Left lobe of liver (tissue), 2 donors: ENCODE results near the gene PHB1. TPM values are rescaled to one million over a fixed set of nuclear protein-coding genes. Genes with fewer than 3 reads are reported as not detected.
"Not testable (repeated sequence)": the region's sequence is repeated elsewhere in the genome, so short reads cannot be mapped to it uniquely, and the experiment has no call there.

Source experiments
- ATAC-seq: fragments of 200-7000 bp; cut with Tn5 transposase; one replicate; pipeline ENCODE4 v1.9.1; 2020; ENCODE audit warnings: mild to moderate bottlenecking, moderate library complexity
- DNase-seq: peaks from one replicate; pipeline ENCODE4 v3.0.0-alpha.2; 2020; ENCODE audit warnings: low spot score
- total RNA-seq: library from RNA; stranded (reverse); gene quantifications from one replicate; pipeline ENCODE4 v1.2.1, GENCODE V29; 2021
- donor health status: DM: no; HTN: no; CAD: no; lungs with moderate emphysema.
- donor health status: DM: no; HTN: yes; CAD: no.

The PHB1 gene
- total RNA-seq, 1 donor from 2014 or later = 93.5 TPM

DNA sequence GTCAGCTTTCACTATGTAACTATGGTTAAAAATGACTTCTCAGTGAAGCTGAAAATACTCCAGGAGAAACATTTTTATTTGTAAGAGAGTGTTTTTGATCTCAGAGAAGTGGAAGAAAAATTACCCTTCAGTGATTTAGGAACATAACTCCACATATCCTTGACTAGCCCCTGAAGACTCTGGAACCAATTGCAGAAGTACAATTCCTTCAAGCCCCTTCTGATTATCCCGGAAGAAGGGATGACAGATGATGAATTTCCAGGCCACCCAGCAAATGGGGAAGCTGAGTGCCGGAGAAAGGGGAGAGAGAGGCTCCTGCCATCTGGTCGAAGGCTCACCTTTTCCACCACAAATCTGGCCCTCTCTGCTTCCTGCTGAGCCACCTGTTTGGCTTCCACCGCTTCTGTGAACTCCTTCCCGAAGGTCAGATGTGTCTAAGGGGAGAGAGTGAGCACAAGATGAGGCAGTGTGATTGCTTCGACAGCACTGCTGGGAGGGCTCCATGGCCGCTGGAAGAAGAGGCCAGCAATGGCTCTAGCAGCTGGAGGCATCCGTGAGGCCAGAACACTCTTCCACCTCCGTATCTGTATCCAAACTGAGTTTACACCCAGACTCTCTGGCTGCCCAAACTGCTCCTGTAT is 8.1 kb downstream of the PHB1 start:
- ATAC-seq (no peak), DNase-seq (no peak)

DNA sequence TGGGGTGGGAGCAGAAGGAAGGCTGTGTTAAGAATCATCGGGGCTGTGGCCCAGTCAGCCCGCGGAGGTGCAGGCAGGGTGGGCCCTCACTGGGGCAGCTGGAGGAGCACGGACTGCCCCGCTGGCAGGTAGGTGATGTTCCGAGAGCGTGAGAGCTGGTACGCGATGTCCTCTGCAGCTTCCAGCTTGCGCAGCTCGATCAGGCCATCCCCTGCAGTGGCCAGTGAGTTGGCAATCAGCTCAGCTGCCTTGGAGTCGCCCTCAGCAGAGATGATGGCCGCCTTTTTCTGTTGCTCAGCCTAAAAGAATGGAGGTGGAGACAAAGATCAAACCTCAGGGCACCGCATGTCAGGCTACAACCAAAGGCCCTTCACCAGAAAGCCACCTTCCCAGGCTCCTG is 9.8 kb downstream of the PHB1 start:
- ATAC-seq = no peak
- peak; percentile 22 for DNase-seq

DNA sequence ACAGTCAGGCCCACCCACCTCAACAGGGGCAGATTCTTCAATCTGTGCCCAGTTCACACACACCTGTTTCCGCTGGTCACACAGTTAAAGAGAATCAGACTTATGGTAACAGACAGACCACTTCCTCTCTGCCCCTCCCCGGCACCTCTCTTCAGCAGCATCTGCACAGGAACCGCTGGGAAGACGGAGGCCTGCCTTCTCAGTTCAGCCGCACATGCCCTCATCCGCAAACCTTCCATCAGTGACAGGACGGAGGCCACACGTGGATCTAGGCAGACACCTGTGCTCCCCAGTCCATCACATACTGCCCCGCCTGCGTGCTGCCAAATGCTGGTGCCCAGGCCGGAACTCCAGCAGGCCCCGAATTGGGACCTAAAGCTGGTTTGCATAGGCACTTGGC is 10.3 kb downstream of the PHB1 start:
- no peak for ATAC-seq
- DNase-seq = peak; percentile 8

DNA sequence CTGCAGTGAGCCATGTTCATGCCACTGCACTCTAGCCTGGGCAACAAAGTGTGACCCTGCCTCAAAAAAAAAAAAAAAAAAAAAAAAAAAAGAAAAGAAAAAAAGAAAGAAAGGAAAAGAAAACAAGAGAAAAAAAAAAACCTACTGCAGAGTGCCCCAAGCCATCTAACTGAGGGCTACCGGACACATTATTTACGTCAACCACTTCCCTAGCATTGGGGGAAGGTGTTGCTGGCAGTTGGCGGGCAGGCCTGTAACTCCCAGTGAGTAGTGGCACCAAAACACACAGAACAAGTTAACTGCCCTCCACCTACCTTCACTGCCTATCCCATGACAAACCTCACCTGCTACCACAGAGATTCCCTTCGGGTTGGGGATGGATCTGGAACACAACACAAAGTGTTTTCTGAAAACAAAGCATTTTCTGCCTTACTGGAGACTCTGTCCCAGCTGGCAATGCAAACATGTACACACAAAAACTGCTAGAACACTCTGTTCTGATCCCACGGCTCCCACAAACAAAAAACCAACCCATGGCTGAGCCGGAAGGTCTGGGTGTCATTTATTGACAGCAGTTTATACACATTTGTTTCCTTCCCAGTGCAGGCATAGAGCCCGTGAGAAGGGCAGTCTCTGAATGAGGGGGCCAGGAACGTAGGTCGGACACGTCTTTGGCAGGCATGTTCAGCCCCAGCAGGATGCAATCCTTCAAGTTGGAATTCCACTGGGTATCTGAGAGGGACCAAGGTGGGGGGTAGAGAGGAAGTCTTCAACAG is 11.0 kb downstream of the PHB1 start:
- peak; percentile 40 for ATAC-seq
- DNase-seq = no peak

DNA sequence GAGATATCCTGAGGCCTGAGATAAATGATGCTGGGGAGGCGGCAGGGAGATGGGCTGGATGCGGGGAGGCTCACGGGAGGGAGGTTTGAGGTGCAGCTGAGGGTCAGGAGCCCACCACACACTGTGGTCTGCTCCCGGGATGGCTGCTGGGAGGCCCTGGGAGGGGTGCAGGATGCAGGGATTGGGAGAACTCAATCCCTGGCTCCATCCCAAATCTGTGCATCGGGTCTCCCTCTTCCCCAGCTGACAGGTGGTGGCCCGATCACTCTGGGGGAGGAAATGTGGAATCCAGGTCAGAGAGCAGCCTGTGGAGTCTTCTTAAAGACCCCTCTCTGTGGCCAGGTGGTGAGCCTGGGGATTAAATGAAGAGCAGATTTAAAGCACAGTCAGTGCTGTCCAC is 12.0 kb downstream of the PHB1 start:
- no peak for ATAC-seq
- no peak for DNase-seq

DNA sequence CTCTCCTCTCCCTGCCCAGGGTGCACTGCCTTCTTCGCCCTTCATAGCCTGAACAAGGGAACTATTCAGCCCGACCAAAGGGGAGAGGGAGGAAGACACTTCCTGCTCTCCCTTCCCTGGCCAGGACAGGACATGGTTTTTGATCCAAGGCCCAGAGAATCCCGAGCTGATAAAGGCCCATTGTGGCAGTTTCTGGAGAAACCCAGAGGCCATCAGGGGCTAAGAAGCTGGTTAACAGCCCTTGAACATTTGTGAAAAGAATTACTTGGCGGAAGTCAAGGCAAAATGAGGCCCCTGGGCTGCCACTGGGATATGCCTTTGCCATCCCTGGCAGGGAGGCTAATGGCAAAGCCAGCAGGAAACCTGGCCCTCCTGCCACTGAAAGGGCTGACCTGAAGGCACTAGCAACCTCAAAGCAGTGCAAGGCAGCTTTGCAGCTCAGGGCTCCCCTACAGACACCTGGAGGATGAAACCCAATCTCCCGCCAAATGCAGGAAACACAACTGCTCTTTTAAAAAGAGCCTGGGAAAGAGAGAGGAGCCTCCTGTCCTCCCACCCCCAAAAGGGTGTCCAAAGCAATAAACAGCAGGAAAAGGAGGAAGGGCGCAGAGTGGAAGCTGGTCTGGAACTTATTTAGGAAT is 12.6 kb downstream of the PHB1 start:
- ATAC-seq = no peak
- DNase-seq = no peak

DNA sequence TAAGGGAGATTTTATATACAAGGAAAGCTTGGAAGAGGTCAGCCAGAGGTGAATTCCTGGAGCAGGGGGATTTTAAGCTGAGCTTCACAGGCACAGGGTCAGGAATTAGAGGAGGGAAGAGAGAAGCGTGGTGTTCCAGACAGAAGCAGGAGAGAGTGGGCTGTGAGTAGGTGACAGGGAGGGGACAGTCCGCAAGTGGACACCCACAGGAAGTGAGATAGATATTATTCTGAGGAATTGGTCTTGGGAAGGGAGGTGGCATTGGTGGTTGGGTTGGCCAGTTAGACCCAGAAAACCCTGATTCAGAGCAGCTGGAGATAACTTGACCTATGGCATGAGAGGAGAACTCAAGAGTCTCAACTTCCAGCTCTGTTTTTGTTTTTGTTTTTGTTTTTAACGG is 14.7 kb downstream of the PHB1 start:
- ATAC-seq = no peak
- no peak for DNase-seq

DNA sequence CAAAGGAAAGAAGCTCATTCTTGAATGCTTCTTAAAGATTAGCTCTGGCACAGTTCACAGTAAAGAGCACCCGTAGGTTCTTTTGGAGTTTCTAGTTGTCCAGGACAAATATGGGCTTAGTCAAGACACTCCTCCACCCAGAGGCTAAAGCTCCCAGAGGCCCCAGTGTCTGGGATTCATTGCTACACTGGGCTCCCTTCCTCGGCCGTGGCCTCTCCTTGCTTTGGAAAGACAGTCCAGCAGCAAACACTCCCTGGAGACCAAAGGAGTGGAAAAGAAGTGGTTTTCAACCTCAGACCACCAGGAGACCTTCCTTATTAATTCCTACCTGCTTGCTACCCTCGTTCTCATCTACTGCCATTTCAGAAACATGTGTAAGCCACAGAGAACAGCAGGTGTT is 17.1 kb downstream of the PHB1 start:
- no peak for ATAC-seq
- no peak for DNase-seq

DNA sequence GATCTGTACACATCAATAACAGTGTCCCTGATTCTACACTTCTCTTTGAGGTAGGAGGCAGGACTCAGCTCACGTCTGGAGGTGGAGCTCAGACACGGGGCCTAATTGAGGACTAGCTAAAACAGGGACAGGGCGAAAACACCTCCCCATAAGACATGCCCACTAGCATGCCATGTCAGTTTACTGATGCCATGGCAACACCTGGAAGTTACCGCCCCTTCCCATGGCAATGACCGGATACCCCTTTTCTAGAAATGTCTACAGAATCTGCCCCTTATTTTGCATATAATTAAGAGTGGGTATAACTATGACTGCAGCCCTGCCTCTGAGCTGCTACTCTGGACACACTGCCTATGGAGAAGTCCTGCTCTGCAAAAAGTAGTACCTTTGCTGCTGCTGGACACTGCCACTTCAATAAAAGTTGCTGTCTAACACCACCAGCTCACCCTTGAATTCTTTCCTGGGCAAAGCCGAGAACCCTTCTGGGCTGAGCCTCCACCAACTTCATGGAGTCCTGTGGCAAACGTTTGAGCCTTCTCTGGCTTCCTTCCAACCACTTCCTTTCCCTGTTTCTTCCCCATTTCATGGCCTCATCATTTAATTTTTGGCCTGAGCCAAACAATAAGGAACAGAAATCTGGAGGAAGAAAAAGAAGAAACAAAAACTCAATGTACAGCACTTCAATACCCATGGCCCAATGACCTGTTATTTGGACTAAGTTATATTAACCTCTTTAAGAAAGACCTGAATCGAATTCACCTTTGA is 21.0 kb downstream of the PHB1 start:
- DNase-seq (no peak), ATAC-seq (no peak)

DNA sequence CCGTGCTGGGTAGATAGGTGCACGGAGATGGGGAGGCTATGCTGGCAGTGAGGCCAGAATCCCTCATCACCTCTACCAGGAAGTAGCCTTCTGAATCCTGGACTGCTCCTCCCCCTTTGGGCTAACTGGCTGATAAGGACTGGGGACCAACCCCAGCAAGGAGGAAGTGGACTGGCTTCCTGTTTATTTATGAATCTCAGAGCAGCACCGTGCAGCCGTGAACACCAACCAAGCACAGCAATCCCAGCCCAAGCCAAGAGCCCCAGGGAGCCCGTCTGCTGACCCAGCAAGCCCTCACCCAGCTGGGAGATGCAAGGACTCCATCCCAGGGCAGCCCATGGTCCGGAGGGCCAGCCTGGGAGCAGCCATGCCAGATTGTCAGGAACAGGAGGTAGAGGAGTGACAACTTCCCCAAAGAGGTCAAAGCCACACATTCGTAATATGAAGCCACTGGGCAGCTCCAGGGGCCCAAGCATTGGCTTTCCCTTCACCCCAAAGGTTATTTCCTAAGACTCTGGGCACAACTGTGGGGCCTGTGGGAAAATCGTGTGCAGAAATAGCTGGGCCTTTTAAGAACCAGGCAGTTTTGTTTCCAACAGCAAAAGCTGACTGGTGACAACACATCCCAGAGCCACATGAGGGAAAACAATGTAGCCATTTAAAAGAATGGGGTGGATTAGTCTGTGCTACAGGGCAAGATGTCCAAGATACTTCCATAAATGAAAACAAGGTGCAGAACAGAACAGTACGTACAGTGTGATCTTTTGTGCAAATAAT is 23.9 kb downstream of the PHB1 start:
- DNase-seq (no peak), ATAC-seq (peak; percentile 43)

DNA sequence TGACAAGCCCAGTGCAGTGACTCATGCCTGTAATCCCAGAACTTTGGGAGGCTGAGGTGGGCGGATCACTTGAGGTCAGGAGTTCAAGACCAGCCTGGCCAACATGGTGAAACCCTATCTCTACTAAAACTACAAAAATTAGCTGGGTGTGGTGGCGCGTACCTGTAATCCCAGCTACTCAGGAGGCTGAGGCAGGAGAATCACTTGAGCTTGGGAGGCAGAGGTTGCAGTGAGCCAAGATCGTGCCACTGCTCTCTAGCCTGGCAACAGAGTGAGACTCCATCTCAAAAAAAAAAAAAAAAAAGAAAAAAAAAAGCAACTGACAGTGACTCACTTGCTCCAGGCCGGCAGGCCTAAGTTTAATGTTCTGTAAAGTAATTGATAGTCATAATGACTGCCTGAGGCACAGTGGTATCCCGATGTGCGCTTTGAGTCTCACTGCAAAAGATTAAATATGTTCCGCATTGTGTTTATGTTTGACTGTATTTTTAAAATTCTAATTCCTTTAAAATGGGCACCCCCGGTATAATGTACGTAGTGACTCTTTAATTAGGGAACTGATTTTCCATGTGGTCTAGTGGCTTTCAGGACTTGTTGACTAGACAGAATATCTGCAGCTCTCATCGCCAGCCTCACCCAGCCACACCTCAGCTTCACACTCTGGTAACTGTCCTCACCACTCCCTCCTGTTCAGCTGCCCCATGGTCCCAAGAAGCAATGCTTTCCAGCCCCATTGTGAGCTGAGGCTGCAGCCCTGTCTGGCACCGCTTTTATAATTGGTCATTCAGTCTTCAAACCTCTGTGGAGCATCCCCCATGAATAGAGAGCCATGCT is 25.0 kb downstream of the PHB1 start:
- not testable (repeated sequence) for DNase-seq, ATAC-seq

DNA sequence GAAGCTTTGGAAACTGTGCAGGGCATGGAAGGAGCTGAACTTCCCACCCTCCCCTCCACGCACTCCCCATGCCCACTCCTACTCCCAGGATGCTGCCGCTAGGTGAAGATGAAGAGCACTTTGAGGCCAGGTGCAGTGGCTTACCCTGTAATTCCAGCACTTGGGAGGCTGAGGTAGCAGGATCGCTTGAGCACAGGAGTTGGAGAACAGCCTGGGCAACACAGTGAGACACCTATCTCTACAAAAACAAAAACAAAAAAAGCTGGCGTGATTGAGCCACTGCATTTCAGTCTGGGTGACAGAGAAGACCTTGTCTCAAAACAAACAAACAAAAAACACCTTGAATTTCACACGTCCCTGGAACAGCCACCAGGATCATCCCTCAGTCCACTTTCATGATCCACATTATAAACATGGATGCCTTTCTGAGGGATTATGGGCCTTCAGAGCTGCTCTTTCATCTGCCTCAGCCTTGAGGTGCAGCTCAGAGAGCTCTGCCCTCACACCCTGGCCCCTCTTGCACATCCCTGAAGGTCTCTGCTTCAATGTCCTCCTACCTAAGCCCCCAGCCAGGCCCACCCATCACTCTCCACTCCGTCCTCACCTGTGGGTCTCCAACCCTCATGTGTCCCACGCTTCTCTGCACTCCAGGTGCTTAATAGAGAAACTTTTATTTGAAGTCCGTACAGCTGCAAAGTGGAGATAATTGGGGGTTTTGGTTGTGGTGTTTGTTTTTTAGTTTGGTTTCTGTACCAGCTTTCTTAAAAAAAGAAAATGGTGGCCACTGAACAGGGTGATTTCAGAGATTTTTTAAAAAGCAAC is 25.8 kb downstream of the PHB1 start:
- no peak for DNase-seq
- no peak for ATAC-seq

DNA sequence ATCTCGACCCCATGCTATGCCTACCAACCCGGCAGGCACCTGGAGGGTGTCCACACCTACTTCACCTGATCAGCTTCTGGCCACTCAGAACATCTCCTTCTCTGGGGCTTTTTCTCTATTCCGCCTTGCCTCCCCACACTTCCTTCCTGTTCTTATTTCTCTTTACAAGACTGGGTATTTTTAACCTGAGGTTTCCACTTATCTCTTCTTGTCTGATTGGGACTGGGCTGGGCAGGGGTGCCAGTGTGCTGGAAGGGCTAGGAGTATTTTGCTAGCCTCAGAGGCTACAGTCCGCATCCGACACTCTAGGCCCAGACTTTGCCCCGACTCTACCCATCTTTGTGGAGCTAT is 26.4 kb downstream of the PHB1 start:
- DNase-seq = no peak
- ATAC-seq = no peak

DNA sequence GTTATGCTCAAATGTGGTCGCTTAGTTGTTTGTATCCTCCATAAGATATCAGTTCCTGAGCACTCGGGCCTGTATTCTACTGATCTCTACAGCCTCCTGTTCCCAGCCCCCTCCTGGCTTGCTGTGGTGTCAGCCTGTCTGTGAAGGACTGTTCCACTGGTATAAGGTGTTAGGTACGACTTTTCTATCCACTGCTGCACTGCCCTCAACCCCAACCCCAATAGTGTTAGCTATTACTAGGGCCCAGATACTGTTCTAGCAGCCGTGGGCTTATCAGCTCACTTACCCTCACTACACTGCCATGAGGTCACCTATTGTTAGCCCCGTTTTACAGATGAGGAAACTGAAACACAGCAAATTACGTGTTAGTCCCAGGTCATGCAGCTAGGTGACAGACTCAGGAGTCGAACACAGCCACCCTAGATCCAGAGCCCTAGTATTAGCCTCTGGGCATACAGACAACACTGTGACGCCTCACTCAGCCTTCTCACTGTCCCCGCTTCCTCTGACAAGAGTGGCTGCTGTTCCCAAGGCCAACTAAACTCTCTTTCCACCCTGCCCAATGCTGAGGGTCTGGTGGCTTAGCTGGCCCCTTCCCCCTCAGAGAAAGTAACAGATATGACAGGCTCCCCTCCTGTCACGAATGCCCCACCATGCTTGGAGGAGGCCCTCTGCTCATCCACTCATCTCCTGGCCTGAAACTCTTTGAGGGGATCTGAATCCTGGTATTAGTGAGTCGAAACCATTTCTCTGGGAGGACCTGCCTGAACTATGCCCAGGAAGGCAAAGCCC is 27.0 kb downstream of the PHB1 start:
- DNase-seq = no peak
- ATAC-seq = no peak

DNA sequence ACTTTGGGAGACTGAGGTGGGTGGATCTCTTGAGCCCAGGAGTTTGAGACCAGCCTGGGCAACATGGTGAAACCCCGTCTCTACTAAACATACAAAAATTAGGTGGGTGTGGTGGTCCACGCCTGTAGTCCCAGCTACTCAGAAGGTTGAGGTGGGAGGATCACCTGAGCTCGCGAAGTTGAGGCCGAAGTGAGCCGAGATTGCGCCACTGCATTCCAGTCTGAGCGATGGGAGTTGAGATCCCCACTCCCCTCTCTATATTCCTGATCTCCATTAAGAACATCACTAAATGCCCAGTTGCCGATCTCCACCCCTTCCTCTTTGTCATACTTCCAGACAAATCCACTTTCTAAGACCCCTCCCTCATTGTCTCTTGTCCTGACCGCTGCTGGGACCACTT is 28.3 kb downstream of the PHB1 start:
- ATAC-seq = no peak
- DNase-seq = no peak

DNA sequence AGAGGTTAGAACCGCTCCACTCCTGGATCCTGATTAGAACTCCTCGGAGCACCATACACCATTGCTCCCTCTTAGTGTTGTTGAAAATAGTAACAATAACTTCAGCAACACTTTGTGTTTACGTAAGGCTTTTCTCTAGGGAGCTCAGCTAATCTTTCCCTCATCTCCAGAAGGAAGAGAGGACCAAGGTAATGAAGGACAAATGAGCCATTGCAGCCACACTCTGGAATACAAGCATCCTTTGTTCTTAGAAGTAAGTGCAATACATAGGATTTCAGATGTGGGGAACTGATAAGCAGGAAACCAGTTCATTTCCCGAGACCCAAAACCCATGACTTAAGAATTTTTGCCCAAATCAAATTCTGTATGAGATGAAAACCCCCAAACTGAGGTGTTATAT is 29.7 kb downstream of the PHB1 start:
- no peak for DNase-seq
- ATAC-seq = no peak

DNA sequence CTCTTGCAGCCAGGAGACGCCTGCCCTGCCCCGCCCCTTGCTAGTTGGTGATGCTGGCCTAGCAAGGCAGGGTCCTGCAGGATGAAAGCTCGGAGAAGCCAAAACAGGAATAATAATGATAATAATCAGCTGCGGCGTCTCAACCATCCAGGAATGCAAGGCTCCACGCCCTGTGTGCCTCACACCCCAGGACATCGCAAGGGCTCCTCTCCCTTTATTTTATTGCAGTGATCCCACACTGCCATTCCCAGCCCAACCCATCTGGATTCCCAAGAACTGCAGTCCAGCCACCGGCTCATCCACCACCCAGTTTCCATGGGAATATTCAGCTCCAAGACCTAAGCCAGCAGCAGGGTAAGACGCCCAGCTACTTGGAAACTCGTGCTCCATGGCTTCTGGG is 31.6 kb downstream of the PHB1 start:
- no peak for DNase-seq
- ATAC-seq = no peak

DNA sequence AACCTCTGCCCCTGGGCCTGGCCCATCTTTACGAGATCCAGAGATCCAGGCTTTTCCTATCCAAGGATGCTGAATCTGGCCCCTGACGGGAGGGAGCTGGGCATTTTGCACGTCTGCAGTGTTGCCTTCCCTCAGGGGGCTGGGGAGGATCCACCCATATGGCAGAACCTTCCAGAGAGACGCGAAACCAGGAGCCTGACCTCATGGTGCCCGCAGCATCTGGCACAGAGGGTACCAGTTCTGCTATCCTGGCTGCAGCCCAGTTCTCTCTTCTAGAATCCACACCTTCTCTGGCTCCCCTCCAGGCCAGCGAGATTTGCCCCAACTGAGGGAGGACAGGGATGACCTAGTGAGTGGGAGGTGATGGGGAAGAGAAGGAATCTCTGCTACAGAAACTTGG is 32.1 kb downstream of the PHB1 start:
- DNase-seq (peak; percentile 88), ATAC-seq (peak; percentile 76)
